Inferior parietal cortex (tissue), 1 donor: ENCODE measurements around the gene KCNJ11.
"Not testable (repeated sequence)": the region's sequence is repeated elsewhere in the genome, so short reads cannot be mapped to it uniquely, and the experiment has no call there.

Experiments
- DNase-seq: peaks from one replicate; pipeline ENCODE4 v3.0.0-alpha.2; 2016; ENCODE audit errors: extremely low spot score

Gene KCNJ11

DNA sequence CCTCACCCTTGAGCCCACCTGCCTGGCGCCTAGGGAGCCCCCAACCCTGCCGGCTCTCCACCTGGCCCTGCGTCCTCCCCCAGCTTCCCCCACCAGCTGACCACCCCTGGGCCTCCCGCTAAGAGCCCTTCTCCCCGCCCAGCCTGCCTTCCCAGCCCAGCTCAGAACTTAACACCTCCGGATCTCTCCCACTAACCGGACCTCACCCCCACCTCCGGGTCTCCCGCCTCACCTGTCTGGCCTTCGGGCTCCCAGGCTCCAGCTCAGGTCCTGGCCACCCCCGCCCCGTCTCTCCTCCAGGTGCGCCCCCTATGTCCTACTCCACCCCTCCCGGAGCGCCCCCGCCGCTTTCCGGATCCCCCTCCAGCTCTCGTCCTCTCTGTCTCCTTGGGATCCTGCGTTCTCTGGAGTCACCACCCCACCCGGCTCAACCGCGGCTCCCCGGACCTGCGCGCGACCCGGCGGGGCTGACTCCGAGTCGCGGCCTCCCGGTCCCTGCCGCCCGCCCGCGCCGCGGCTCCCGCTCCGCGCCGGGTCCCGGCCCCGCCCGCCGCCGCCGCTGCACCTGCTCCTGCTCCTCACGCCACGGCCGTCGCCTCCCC is at the start of gene KCNJ11:
TSS of gene KCNJ11 (minus strand) at position 51 of the 602 bp plus-strand sequence. CDS start 568 bp downstream, outside the sequence.
- DNase-seq = no peak

DNA sequence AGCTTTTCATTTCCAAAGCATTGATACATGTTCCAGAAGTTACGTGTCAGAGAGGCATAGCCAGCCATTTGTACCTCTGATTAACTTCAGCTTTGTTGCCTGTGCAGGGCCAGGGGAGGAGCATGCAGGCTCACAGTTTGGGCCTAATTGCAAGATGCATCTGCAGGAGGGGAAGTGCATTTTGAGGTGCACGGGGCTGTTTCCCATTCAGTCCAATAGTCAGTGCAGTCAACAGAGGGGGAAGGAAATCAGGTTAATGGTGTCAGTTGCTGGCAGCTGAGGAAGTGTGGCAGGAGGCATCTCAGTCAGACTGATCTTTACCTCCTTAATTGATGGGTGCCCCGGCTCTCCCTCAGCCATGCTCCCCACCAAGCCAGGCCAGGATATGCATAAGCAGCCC is 48.9 kb upstream of the KCNJ11 start:
- DNase-seq = no peak

DNA sequence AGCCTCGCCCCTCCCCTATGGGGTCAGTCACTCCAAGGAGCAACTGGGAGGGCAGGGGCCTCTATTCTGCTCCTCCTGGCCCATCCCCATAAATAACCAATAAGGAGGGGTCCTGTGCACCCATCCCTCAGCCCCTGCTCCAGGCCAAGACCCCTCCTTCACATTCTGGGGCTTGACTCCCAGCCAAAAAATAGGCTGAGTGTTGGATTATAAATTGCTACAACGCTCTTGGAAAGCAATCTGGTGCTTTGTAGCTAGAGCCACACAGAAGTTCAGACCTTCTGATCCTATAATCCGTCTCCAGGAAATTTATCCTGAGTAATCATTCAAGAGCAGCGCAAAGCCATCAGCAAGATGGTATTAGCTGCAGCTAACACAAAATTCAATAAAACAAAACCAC is 45.6 kb upstream of the KCNJ11 start:
- no peak for DNase-seq

DNA sequence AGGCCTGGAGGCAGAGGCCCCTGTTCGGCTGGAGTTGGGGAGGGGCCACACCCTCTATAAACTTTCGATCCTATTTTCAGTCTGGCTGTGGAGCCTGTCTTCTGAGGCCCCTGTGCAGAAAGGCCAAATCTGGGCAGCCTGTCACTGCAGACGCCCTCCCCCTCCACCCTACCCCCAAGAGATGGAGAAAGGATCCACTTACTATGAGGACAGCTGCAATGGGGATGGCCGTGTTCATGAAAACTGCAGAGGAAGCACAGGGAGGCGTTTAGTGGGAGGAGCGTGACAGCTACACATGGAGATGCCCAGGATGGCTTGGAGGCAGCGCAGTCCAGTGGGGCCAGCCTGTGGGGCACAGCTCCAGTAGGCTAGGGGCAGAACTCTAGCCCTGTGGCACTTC is 43.5 kb upstream of the KCNJ11 start:
- DNase-seq = no peak

DNA sequence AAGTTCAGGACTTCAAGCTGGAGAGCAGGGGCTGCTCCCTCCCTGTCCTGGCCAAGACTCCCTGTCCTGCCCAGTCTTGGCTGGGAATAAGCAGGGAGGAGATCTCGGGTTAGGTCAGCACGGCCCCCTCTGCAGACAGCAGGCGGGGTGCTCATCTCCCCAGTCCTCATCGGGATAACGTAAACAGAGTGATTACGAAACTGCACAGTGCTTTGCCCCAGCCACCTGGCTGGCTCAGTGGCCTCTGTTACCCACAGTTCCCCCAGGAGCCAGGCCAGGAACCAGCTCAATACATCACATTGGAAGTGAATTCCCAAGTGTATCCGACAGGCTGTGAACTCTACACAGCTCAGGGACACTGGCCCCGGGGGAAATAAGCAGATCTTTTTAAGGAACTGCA is 42.7 kb upstream of the KCNJ11 start:
- no peak for DNase-seq

DNA sequence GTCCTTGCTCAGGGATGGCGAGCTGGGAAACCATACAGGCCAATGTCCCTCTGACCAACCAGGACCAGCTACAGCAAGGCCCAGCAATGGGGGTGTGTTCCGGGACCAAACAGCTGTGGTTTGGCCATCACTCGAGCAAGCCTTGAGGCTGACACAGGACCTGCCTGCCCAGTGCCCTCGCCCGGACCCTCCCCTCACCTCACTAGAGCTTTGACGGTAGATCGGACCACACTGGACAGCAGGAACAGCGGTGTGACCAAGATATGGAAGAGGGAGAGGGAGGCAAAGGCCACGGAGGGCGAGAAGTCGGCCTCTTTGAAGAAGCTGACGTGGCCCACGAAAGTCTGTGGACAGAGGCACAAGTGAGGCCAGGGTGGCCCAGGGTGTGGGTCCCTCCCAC is 42.2 kb upstream of the KCNJ11 start:
- no peak for DNase-seq

DNA sequence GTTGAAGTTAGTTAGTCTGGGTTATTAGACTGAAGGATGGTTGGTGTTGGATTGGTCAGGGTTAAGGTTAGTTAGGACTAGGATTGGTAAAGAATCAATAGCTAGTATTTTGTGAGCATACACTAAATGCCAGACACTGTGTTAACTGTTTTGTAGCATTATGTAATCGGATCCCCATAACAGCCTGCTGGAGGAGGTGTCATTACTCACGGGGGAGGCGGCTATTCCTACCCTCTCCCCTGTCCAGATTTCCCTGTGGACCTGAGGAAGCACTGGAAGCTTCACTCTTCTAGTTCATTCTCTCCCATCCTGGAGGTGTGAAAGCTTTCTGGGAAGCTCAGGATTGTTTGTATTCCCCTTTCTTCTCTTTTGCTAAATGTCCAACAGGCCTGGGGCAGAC is 40.5 kb upstream of the KCNJ11 start:
- no peak for DNase-seq

DNA sequence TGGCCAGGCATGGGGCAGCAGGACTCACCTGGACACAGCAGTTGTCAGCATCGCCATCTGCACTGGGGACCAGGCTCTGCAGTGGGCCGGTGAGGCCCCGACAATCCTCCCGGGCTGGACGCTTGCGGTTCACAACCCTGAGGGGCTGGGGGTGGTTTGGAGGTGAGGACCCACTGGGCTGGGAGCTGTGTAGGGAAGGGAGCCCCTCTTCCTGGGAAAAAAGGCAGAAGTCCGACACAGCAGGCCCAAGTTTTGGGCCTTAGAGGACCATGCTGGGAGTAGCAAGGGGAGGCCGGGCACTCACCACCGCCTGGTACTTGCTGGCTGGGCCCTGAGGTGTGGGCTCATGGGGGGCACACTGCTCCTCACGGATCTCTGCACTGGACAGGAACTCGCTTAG is 39.8 kb upstream of the KCNJ11 start:
- DNase-seq = no peak

DNA sequence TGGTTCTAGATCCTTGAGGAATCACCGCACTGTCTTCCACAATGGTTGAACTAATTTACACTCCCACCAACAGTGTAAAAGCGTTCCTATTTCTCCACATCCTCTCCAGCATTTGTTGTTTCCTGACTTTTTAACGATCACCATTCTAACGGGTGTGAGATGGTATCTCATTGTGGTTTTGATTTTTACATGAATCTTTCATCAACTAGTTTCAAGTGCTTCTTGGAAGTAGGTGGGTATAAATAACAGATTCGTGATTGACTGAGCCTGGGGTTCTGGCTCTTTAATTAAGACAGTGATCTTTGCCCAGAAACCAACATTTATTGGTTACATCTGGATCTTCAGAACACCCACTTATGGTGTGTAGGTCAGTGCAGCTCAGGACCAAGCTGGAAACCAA is 37.8 kb upstream of the KCNJ11 start:
- not testable (repeated sequence) for DNase-seq

DNA sequence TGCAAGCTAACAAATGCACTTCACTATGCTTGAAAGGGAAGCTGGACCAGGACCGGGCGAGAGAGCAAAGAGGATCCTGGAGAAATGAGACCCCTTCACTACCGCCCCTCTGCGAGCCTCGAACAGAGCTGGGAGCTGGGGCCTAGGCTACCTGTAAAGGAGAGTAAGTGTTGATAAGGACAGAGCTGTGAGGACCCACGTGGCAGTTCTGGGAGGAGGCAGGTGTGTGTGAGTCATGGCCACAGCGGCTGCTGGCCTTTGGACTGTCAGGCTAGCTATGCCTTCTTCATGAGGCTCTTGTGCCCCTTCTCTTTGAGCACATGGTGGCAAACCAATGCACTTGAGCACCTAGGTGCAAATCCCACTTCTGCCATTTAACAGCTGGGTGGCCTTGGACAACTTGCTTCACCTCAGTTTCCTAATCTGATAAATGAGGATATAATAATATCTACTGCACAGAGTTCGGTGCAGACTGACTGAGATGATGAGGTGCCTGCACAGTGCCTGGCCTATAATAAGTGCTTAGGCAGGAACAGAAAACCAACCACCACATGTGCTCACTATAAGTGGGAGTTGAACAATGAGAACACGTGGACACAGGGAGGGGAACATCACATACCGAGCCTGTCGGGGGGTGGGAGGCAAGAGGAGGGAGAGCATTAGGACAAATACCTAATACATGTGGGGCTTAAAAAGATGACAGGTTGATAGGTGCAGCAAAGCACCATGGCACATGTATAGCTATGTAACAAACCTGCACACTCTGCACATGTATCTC is 35.3 kb upstream of the KCNJ11 start:
- no peak for DNase-seq

DNA sequence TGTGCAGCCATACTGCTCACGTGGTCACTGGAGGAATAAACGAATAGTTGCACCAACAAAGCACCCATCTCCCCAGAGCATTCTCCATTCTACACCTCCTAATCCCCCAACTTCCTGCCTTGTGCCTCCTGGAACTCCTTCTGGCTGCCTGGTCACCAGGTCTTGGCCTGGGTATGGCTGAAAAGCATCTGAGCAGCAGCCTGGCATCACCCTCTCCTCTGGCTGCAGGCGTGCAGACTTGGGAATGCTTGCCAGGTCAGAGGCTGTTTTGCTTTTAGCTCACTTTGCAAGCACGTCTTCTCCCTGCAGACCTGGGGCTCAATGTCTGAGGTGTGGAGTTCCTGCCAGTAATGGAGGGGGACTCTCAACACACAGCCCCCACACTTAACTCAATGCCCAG is 33.3 kb upstream of the KCNJ11 start:
- DNase-seq = no peak

DNA sequence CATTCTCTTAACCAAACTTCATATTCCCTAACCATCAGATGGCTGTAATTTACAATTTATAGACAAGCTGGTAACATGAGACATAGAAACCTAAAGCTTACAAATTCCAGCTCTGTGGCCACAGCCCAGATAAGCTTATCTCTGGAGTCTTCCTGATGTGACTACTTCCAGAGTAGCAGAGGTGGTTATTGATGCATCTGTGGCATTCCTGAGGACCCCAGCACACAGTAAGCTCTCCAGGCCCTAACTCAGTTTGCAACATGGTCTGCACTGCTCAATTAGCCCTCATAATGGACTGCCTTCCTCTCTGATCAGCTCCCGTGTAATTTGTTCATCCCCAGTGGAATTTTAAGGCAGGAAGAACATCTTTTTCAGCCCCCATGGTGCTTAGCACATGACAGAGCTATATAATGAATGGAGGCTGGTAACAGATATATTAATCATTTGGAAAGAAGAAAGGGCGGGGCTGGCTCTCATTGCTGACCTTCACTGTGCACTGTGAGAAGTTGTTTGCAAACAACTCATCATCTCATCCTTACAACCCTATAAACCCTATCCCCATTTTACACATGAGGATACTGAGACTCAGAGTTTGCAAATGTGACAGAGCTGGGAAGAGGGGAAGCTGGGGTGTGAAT is 30.1 kb upstream of the KCNJ11 start:
- DNase-seq = no peak

DNA sequence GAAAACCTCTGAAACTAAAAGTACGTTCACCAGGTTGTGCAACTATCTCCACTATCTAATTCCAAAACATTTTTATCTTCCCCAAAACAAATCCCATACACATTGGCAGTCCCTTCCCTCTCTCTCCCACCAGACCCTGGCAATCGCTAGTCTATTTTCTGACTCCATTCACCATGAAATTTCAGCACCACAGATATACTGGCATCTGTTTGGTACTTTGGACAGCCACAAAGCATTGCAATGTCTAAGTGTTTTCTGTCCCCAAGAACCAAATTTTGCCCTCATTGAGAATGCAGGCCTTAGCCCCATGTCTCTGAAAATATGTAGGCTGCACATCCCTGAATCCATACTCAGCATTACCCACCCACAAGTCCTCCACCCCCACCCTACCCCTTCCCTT is 28.0 kb upstream of the KCNJ11 start:
- no peak for DNase-seq

DNA sequence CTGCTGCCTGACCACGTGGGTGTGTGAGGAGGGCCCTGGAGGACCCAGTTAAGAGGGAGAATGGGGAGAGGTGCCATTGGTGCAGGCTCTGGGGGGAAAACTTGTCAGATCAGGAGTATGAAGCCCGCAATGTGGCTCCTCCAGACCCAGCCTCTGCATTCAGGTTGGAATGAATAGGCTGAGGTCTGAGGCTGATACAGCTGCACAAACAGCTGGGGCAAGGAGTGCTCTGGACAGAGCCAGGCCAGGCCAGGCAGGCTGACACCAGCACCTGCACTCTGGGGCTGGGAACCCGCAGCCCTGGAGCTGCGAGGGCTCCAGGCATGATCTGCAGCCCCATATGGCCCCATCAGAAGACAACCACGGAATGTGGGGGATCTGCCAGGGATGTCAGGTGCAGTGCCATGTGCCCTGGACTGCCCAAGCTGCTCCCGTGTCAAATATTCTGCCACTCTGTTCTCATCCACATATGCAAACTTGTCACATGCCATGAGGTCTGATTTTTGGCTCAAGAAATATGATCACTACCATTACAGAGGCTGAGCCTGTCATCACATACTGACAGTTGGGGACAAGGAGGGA is 27.2 kb upstream of the KCNJ11 start:
- DNase-seq = no peak

DNA sequence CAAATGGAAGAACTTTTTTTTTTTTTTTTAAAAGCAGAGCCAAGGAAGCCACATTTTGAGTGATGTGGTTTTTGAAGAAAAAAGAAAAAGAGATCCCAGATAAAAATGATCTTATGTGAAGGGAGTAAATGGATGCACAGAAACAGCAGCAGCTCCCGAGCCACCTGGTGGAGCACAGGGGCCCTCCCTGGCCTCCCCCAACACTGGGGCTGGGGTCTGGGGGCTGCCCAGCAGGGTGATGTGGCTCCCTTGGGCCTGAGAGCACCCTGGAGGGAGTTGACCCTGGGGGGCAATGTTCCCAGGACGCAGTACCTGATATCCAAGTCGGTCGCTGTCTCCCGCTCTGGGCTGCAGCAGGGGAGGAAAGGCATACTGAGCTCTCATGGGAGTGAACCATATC is 26.5 kb upstream of the KCNJ11 start:
- no peak for DNase-seq

DNA sequence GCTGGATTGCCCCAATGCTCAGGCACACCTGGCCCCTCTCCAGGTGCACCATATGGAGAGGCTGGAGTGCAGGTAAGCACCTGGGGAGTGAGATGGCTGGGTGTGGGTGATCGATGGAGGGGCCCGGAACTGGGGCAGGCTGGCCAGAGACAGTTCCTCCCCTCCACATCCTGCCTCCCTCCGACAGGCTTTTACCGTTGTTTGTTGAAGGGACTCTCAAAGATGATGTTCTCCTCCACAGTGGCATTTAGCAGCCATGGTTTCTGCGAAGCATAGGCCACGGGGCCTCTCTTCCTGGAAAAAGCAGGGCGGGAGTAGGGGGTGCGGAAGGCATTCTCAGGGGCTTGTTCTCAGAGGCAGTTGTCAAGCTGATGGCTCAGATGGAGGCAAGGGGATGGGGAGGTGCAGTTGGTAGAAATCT is 25.9 kb upstream of the KCNJ11 start:
- no peak for DNase-seq

DNA sequence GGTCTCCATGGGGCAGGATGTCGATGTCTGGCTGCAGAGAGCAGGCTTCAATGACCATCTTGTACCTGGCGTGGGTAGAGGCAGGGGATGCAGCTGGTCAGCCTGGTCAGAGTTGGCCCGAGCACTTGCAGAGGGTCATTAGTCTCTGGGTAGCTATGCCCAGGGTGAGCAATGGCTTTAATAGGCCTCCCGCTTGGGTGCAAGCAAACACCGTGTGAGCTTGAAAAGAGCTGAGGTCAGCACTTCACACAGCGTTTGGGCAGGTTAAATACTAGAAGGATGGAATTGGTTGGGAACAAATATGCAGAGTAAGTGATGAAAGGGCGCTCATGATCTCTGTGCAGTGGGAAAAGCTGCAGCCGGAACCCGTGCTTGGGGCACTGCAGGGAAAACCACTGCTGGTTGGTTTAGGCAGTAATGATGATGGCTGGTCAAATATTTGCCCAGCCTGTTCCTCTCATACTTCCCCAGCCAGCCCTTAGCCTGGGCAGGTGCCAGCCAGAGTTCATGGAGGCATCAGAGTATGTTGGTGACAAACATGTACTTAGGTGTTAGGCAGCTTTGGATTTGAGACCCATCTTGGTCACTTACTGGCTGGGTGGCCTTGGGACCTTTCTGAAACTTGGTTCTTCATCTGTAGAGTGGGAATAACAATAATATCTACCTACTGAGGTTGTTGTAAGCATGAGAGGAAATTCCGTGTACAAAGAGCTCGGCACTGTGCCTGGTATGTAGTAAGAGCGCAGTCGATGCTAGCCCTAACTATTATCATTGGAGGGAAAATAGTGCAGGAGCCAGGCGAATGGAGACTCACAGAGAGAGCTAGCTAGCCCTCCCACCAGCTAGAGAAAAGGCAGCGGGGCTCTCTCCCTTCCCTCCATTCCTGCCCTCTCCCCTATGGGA is 25.2 kb upstream of the KCNJ11 start:
- DNase-seq = no peak

DNA sequence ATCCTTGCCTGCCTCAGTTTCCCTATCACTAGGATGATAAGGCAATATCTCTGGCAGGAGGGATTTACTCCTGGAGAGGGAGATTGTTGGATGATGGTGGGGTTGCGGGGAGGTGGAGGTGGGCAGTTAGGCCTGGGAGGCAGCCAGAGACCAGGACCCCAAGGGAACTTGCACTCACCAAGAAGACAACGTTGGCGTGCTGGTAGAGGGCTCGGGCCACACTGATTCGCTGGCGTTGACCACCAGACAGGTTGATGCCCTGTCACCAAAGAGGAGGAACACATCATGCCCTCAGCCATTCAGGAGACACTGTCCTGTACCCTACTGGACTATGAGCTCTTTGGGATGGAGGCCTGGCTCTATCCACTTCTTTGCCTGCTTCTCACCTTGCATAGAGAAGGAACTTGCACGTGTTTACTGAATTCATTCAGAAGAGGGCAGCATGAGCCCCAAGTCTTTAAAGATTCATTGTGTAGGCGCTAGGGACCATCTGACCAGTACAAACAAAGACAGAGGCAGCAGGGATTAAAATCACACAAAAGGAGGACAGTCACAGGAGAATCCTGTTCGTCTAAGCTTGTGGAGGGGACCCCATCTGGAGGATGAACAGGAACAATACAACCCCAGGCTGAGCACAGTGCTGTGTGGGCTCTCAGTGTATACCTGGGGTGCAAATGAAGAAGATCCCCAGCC is 24.2 kb upstream of the KCNJ11 start:
- no peak for DNase-seq

DNA sequence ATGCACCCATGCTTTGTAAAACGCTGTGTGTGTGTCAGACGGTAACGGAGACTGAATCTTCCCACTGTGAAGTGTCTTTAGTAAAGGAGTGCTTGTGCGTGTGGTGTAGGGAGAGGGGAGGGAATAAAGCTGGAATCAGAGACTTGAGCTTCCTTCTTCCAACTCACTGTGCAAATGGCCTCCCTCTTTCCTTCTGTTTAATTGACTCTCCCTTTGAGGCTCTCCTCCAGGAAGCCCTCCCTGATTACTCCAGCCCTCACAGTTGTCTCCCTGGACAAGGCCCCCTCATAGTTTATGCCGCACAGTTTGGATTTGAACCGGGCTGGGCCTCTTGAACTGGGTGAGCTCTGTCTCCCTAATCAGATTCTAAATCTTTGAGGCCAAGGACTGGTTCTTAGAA is 23.0 kb upstream of the KCNJ11 start:
- DNase-seq = no peak

DNA sequence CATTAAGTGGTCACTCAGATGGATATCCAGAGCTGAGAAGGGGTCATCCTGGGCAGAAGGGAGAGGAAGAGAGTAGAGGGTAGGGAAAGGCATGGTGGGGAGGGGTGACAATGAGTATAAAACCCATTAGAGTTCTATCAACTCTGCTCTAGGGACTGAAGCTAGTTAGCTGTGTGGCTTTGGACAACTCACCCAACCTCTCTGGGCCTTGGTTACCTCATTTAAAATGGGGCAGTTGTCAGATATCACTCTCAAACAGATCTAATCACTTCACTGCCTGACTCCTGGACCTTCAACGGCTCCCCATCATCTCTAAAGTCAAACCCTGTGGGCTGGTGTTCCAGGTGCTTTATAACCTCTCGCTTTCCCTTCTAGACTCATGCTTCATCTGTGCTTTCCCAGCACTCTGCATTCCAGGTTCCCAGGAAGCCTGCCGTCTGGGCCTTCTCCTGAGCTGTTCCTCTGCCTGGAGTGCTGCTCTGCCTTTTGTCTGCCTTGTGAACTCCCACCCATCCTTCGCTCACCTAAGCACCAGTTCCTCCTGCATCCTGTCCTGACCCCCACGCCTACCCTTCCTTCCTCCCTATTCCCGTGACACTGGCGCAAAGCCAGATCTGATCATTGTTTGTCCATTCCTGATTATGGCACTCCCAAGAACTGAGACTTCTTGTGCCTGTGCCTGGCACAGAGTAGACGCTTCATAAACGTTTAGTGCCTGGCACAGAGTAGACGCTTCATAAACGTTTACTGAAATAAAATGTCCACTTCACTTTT is 22.3 kb upstream of the KCNJ11 start:
- no peak for DNase-seq
